HG03439 (cell line): ENCODE measurements around the gene AHNAK.
"Not testable (repeated sequence)": the region's sequence is repeated elsewhere in the genome, so short reads cannot be mapped to it uniquely, and the experiment has no call there.

Experiments
- ATAC-seq: cut with Tn5 transposase; IDR thresholded peaks from one replicate; pipeline ENCODE4 v1.9.1; 2021; ENCODE audit warnings: mild to moderate bottlenecking, moderate library complexity; ENCODE audit not compliant: unreplicated experiment

AHNAK gene

GRCh38 chr11:62499944-62500649 is 46.5 kb downstream of the AHNAK start:
- ATAC-seq, result no peak

GRCh38 chr11:62499311-62499943 is 47.2 kb downstream of the AHNAK start:
- not testable (repeated sequence) for ATAC-seq

- ATAC-seq, result no peak
Measured at GRCh38 chr11:62498492-62499286, 47.9 kb downstream of the AHNAK start.

GRCh38 chr11:62498031-62498430 is 48.6 kb downstream of the AHNAK start:
- no peak for ATAC-seq

GRCh38 chr11:62497132-62497801 is 49.3 kb downstream of the AHNAK start:
- no peak for ATAC-seq

- ATAC-seq, result no peak
Measured at GRCh38 chr11:62496676-62497075, 49.9 kb downstream of the AHNAK start.

- ATAC-seq, result no peak
Measured at GRCh38 chr11:62494246-62494645, 52.4 kb downstream of the AHNAK start.

- no peak for ATAC-seq
Measured at GRCh38 chr11:62493801-62494200, 52.8 kb downstream of the AHNAK start.

GRCh38 chr11:62492586-62492985 is 54.0 kb downstream of the AHNAK start:
- ATAC-seq, result no peak

- no peak for ATAC-seq
Measured at GRCh38 chr11:62491571-62492329, 54.9 kb downstream of the AHNAK start.

- ATAC-seq, result no peak
Measured at GRCh38 chr11:62489204-62489603, 57.4 kb downstream of the AHNAK start.

- no peak for ATAC-seq
Measured at GRCh38 chr11:62487738-62488551, 58.7 kb downstream of the AHNAK start.

- no peak for ATAC-seq
Measured at GRCh38 chr11:62487136-62487535, 59.5 kb downstream of the AHNAK start.

- ATAC-seq, result no peak
Measured at GRCh38 chr11:62484352-62484751, 62.3 kb downstream of the AHNAK start.

GRCh38 chr11:62482753-62483152 is 63.9 kb downstream of the AHNAK start:
- ATAC-seq, result no peak

- no peak for ATAC-seq
Measured at GRCh38 chr11:62479631-62480201, 66.9 kb downstream of the AHNAK start.

- ATAC-seq, result no peak
Measured at GRCh38 chr11:62477927-62478326, 68.7 kb downstream of the AHNAK start.

GRCh38 chr11:62472063-62472884 is 74.3 kb downstream of the AHNAK start:
- no peak for ATAC-seq

GRCh38 chr11:62471603-62472002 is 75.0 kb downstream of the AHNAK start:
- no peak for ATAC-seq
